H9 (cell line): ENCODE results near the gene THBS1. TPM values are rescaled to one million over a fixed set of nuclear protein-coding genes. Genes with fewer than 3 reads are reported as not detected.
A peak's percentile ranks its signal among the peaks of the same experiment; 100 is the strongest.

Experiments
- DNase-seq: peaks from one replicate; pipeline ENCODE4 v3.0.0-alpha.2; 2017
- H2AFZ ChIP-seq: one replicate; pipeline ENCODE4 v1.6.1; 2013; ENCODE audit warnings: mild to moderate bottlenecking, low read length, control low read depth, moderate library complexity
- H2AK5ac ChIP-seq: 2 replicates; pipeline ENCODE4 v1.6.1; 2013; ENCODE audit warnings: low read length, control low read depth, mixed read lengths; ENCODE audit not compliant: insufficient read length
- H2BK120ac ChIP-seq: one replicate; pipeline ENCODE4 v1.6.1; 2013; ENCODE audit warnings: low read depth, mild to moderate bottlenecking, low read length, control low read depth, inconsistent platforms; ENCODE audit not compliant: poor library complexity, severe bottlenecking
- H2BK12ac ChIP-seq: 2 replicates; pipeline ENCODE4 v1.6.1; 2013; ENCODE audit warnings: low read length, control low read depth, mixed read lengths, low read depth; ENCODE audit not compliant: insufficient read length
- H2BK15ac ChIP-seq: 2 replicates; pipeline ENCODE4 v1.6.1; 2013; ENCODE audit warnings: low read depth, low read length, control low read depth
- H2BK20ac ChIP-seq: one replicate; pipeline ENCODE4 v1.6.1; 2013; ENCODE audit warnings: low read depth, mild to moderate bottlenecking, low read length, control low read depth, inconsistent platforms; ENCODE audit not compliant: poor library complexity, severe bottlenecking
- H2BK5ac ChIP-seq: 2 replicates; pipeline ENCODE4 v1.6.1; 2013; ENCODE audit warnings: low read length, control low read depth, mixed read lengths; ENCODE audit not compliant: insufficient read length
- H3K14ac ChIP-seq: 2 replicates; pipeline ENCODE4 v1.6.1; 2013; ENCODE audit warnings: low read length, control low read depth; ENCODE audit not compliant: insufficient read depth
- H3K18ac ChIP-seq: 2 replicates; pipeline ENCODE4 v1.6.1; 2013; ENCODE audit warnings: low read depth, mild to moderate bottlenecking, mixed read lengths, low read length, control low read depth; ENCODE audit not compliant: insufficient read length
- H3K23ac ChIP-seq: 2 replicates; pipeline ENCODE4 v1.6.1; 2013; ENCODE audit warnings: low read length, control low read depth, mixed read lengths, low read depth; ENCODE audit not compliant: insufficient read length
- H3K23me2 ChIP-seq: 2 replicates; pipeline ENCODE4 v1.6.1; 2013; ENCODE audit warnings: low read depth, mild to moderate bottlenecking, mixed read lengths, low read length, control low read depth; ENCODE audit not compliant: insufficient read length, poor library complexity, severe bottlenecking
- H3K27ac ChIP-seq: 2 replicates; pipeline ENCODE4 v1.5.1; 2013; ENCODE audit warnings: low read length, control low read depth, mixed read lengths, low read depth; ENCODE audit not compliant: insufficient read length
- H3K27me3 ChIP-seq: 2 replicates; pipeline ENCODE4 v1.6.1; 2013; ENCODE audit warnings: low read length, control low read depth, inconsistent platforms; ENCODE audit not compliant: insufficient read depth
- H3K4ac ChIP-seq: 2 replicates; pipeline ENCODE4 v1.6.1; 2013; ENCODE audit warnings: low read depth, mild to moderate bottlenecking, control low read depth, inconsistent platforms, low read length, moderate library complexity
- H3K4me1 ChIP-seq: 2 replicates; pipeline ENCODE4 v1.6.1; 2013; ENCODE audit warnings: low read length, control low read depth, inconsistent platforms; ENCODE audit not compliant: insufficient read depth
- H3K4me2 ChIP-seq: 2 replicates; pipeline ENCODE4 v1.6.1; 2013; ENCODE audit warnings: low read length, control low read depth, mixed read lengths; ENCODE audit not compliant: insufficient read length, insufficient read depth
- H3K56ac ChIP-seq: 2 replicates; pipeline ENCODE4 v1.6.1; 2013; ENCODE audit warnings: low read depth, mild to moderate bottlenecking, mixed read lengths, low read length, control low read depth; ENCODE audit not compliant: insufficient read length
- H3K79me1 ChIP-seq: 2 replicates; pipeline ENCODE4 v1.6.1; 2013; ENCODE audit warnings: low read depth, mild to moderate bottlenecking, moderate library complexity, low read length, control low read depth, inconsistent platforms; ENCODE audit not compliant: insufficient read depth, poor library complexity, severe bottlenecking
- H3K79me2 ChIP-seq: 2 replicates; pipeline ENCODE4 v1.6.1; 2013; ENCODE audit warnings: low read length, control low read depth, inconsistent platforms; ENCODE audit not compliant: insufficient read depth
- H3K9ac ChIP-seq: 2 replicates; pipeline ENCODE4 v1.6.1; 2013; ENCODE audit warnings: low read length, control low read depth, mixed read lengths; ENCODE audit not compliant: insufficient read length; ENCODE audit errors: extremely low read depth
- H3K9me3 ChIP-seq: one replicate; pipeline ENCODE4 v1.6.1; 2013; ENCODE audit warnings: low read depth, low read length, inconsistent platforms; ENCODE audit not compliant: control insufficient read depth
- H3T11ph ChIP-seq: one replicate; pipeline ENCODE4 v1.6.1; 2013; ENCODE audit warnings: mild to moderate bottlenecking, low read length, control low read depth, inconsistent platforms
- H4K20me1 ChIP-seq: one replicate; pipeline ENCODE4 v1.6.1; 2013; ENCODE audit not compliant: control insufficient read depth, insufficient read length, insufficient read depth
- H4K5ac ChIP-seq: 2 replicates; pipeline ENCODE4 v1.6.1; 2013; ENCODE audit warnings: low read depth, mild to moderate bottlenecking, mixed read lengths, low read length, control low read depth; ENCODE audit not compliant: insufficient read length
- H4K8ac ChIP-seq: replicated peaks from 2 replicates; pipeline ENCODE4 v1.6.1; 2013; ENCODE audit warnings: low read length, control low read depth, mixed read lengths, low read depth; ENCODE audit not compliant: insufficient read length
- H4K91ac ChIP-seq: 2 replicates; pipeline ENCODE4 v1.6.1; 2013; ENCODE audit warnings: low read depth, mild to moderate bottlenecking, moderate library complexity, mixed read lengths, low read length, control low read depth; ENCODE audit not compliant: insufficient read length
- H3K27ac Mint-ChIP-seq, 3 experiments: 2 replicates in 2 of 3; 3 replicates in 1 of 3; pipeline ENCODE4 v1.8.0; 2020 to 2021; ENCODE audit warnings: mixed read lengths in 3 of 3, mild to moderate bottlenecking in 1 of 3, moderate library complexity in 1 of 3
- H3K27me3 Mint-ChIP-seq: 2 replicates; pipeline ENCODE4 v1.8.0; 2021; ENCODE audit warnings: low read depth, mild to moderate bottlenecking, moderate library complexity, mixed read lengths
- H3K36me3 Mint-ChIP-seq, 3 experiments: 2 replicates in 2 of 3; 3 replicates in 1 of 3; pipeline ENCODE4 v1.8.0; 2020 to 2021; ENCODE audit warnings: low read depth in 3 of 3, mixed read lengths in 3 of 3; ENCODE audit not compliant: insufficient read depth in 1 of 3
- H3K4me1 Mint-ChIP-seq, 2 experiments: 2 replicates each; pipeline ENCODE4 v1.8.0; 2020; ENCODE audit warnings: mixed read lengths in 2 of 2
- H3K4me3 Mint-ChIP-seq, 2 experiments: 2 replicates in 1 of 2; 3 replicates in 1 of 2; pipeline ENCODE4 v1.8.0; 2020 to 2021; ENCODE audit warnings: mild to moderate bottlenecking in 2 of 2, mixed read lengths in 2 of 2, moderate library complexity in 1 of 2
- H3K9me3 Mint-ChIP-seq, 2 experiments: 2 replicates in 1 of 2; 3 replicates in 1 of 2; pipeline ENCODE4 v1.8.0; 2020; ENCODE audit warnings: mild to moderate bottlenecking in 2 of 2, mixed read lengths in 2 of 2, moderate library complexity in 1 of 2
- CTCF ChIP-seq: fragments of 200-600 bp; sonication (generic); conservative IDR thresholded peaks from 3 replicates; pipeline ENCODE4 v1.8.0; 2021; ENCODE audit warnings: antibody characterized with exemption, mild to moderate bottlenecking
- WGBS: extraction: QIAGEN DNeasy Blood & Tissue Kit; methylation state at CpG from one replicate; pipeline ENCODE4 v1.1.7; 2013; ENCODE audit warnings: missing lambda C conversion rate, low lambda C conversion rate, mixed read lengths; ENCODE audit not compliant: insufficient read length; ENCODE audit errors: extremely low coverage; 5-methylcytosine and 5-hydroxymethylcytosine counted together
- total RNA-seq: library from RNA; stranded (reverse); gene quantifications from 2 replicates; pipeline ENCODE4 v1.2.1, GENCODE V29; 2021

Gene THBS1
- total RNA-seq, 1 experiment from 2014 or later: 72.1 TPM

DNA sequence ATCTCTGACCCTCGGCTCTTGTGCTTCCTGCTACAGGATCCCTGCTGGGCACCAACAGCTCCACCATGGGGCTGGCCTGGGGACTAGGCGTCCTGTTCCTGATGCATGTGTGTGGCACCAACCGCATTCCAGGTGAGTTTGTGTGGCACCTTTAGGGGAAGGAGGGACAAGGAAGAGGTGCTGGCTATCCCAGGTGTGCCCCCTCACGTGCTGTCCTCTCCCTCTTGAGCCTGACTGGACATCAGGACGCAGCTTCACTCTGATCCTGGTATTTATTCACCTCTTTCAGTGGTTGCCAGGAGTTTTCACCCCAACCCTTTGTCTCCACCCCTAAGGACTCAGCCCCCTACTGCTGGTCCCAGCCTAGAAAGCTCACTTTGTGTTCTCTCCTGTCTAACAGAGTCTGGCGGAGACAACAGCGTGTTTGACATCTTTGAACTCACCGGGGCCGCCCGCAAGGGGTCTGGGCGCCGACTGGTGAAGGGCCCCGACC, 960 bp downstream of the THBS1 start:
- Histone ChIP-seq H3K9me3 (no peaks in the 10 kb centered on the region), H3K9ac (peak overlapping the region; percentile 76), H4K8ac (no peak overlapping the region), H3K79me2 (no peaks in the 10 kb centered on the region; the same call in 1 of the 2 replicates), H2BK15ac (no peak overlapping the region), H2BK120ac (no peak overlapping the region), H3K23me2 (peaks cover 15% of the 10 kb centered on the region), H2AK5ac (no peak overlapping the region), H2BK5ac (no peak overlapping the region), H3K56ac (no peak overlapping the region), H3K4me1 (no peaks in the 10 kb centered on the region; the same call in 1 of the 2 replicates), H3K27me3 (no peaks in the 10 kb centered on the region), H2BK20ac (no peak overlapping the region), H3K27ac (no peak overlapping the region), H3K14ac (no peak overlapping the region; the same call in 1 of the 2 replicates), H2AFZ (no peak overlapping the region), H3K4me2 (peak overlapping the region; percentile 74), H4K20me1 (no peaks in the 10 kb centered on the region), H4K5ac (no peak overlapping the region), H2BK12ac (no peak overlapping the region), H3K79me1 (no peaks in the 10 kb centered on the region), H3K18ac (peak overlapping the region; percentile 6), H3K4ac (no peak overlapping the region), H3T11ph (no peak overlapping the region), H4K91ac (no peak overlapping the region), H3K23ac (no peak overlapping the region)
- peak; percentile 34; the same call in 1 of the 3 replicates for TF ChIP-seq CTCF
- no CpG with 5 or more reads among the region's 13 CpGs for WGBS
- H3K4me1 Mint-ChIP-seq: peaks cover 33 to 44% of the 10 kb centered on the region in 2 experiments
- H3K36me3 Mint-ChIP-seq: peaks cover 30 to 52% (median 50%) of the 10 kb centered on the region in 3 experiments; a peak in 6 of 7 replicates
- peaks cover 20% of the 10 kb centered on the region for H3K27me3 Mint-ChIP-seq
- peaks cover 0 to 5% of the 10 kb centered on the region in 2 experiments; a peak in 1 of 5 replicates for H3K9me3 Mint-ChIP-seq
- peak; percentile 71 for DNase-seq
- peak overlapping the region; percentile 90 to 91 for H3K4me3 Mint-ChIP-seq
- peak overlapping the region; percentile 11 to 93 (median 76); a peak in 5 of 7 replicates for H3K27ac Mint-ChIP-seq
